ENCODE measurements around the gene SATB1. TPM values are rescaled to one million over a fixed set of nuclear protein-coding genes. Genes with fewer than 3 reads are reported as not detected.

The SATB1 gene
- total RNA-seq, 1 donor from 2014 or later = 22.1 TPM

DNA sequence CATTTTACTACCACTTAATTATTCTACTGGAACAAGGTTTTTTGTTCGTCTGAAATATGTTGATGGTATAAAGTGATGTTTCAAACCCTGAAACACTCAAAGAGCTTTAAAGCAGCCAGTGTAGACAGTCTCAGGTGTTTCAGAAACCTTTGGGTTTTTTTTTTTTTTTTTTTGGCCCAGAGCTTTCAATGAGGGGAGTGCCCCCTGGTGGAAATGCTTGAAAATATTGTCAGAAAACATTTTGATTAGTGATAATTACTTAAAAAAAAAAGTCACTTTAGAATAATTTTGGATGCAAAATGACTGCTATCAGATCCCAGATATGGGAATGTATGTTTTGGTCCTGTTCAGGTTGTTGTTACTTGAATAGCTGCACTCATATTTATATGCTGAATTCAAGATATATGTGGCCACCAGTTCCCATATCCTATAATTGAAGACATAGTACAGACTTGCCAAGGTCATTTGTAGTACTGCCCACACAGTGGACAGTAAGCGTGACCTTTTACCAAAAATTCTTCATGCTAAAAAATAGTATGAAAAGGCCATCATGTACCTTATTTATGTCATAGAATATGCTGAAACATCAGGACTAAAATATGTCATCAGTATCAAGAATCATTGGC lies 35.9 kb downstream of the SATB1 start:
- Mint-ChIP-seq H3K36me3 (ENCODE audit: low read depth) (peaks cover 3% of the 10 kb centered on the region), H3K27ac (ENCODE audit: unreplicated experiment) (no peak overlapping the region), H3K4me3 (no peak overlapping the region), H3K4me1 (peaks cover 10% of the 10 kb centered on the region), H3K27me3 (ENCODE audit: low read depth) (no peaks in the 10 kb centered on the region), H3K9me3 (no peaks in the 10 kb centered on the region)
- TF ChIP-seq, protein P1, sequence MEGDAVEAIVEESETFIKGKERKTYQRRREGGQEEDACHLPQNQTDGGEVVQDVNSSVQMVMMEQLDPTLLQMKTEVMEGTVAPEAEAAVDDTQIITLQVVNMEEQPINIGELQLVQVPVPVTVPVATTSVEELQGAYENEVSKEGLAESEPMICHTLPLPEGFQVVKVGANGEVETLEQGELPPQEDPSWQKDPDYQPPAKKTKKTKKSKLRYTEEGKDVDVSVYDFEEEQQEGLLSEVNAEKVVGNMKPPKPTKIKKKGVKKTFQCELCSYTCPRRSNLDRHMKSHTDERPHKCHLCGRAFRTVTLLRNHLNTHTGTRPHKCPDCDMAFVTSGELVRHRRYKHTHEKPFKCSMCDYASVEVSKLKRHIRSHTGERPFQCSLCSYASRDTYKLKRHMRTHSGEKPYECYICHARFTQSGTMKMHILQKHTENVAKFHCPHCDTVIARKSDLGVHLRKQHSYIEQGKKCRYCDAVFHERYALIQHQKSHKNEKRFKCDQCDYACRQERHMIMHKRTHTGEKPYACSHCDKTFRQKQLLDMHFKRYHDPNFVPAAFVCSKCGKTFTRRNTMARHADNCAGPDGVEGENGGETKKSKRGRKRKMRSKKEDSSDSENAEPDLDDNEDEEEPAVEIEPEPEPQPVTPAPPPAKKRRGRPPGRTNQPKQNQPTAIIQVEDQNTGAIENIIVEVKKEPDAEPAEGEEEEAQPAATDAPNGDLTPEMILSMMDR (conservative IDR thresholded peaks at IDR 0.05) = peak; percentile 83
- peak; percentile 25 for DNase-seq (ENCODE audit: low read depth, low spot score)

GRCh38 chr3:18386274-18386890 lies 38.8 kb downstream of the SATB1 start:
- no peak overlapping the region for H3K4me3 Mint-ChIP-seq
- TF ChIP-seq, protein P1 (conservative IDR thresholded peaks at IDR 0.05) = no peak
- no peak overlapping the region for H3K27ac Mint-ChIP-seq (ENCODE audit: unreplicated experiment)
- no peaks in the 10 kb centered on the region for H3K36me3 Mint-ChIP-seq (ENCODE audit: low read depth)
- no peaks in the 10 kb centered on the region for H3K27me3 Mint-ChIP-seq (ENCODE audit: low read depth)
- peaks cover 10% of the 10 kb centered on the region for H3K4me1 Mint-ChIP-seq
- H3K9me3 Mint-ChIP-seq = no peaks in the 10 kb centered on the region
- no peak for DNase-seq (ENCODE audit: low read depth, low spot score)

DNA sequence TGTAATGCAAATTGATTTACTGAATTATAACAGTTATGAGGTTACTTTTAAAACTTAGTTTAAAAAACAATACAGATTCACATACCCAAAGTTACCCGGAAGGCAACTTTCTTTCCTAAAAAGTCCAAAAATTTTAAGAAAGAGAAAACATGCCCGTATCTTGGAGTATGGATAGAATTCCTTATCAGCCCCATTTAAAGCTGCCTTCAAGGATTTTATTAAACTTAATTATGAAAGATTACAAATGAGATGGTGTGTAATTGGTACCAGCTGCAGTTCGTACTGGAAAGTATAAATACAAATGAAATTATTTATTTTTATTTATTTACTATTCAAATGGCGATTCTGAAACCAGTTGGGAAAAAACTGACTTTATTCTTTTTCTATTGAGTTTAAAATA lies 39.4 kb downstream of the SATB1 start:
- Mint-ChIP-seq H3K9me3 (no peaks in the 10 kb centered on the region), H3K36me3 (ENCODE audit: low read depth) (no peaks in the 10 kb centered on the region), H3K27me3 (ENCODE audit: low read depth) (no peaks in the 10 kb centered on the region), H3K4me1 (peaks cover 11% of the 10 kb centered on the region), H3K27ac (ENCODE audit: unreplicated experiment) (no peak overlapping the region), H3K4me3 (no peak overlapping the region)
- DNase-seq (ENCODE audit: low read depth, low spot score) = no peak
- TF ChIP-seq, protein P1 (conservative IDR thresholded peaks at IDR 0.05) = no peak

- H3K4me1 Mint-ChIP-seq = peaks cover 17% of the 10 kb centered on the region
- no peak for DNase-seq (ENCODE audit: low read depth, low spot score)
These were observed 42.3 kb downstream of the SATB1 start for GRCh38 chr3:18382760-18383369.

DNA sequence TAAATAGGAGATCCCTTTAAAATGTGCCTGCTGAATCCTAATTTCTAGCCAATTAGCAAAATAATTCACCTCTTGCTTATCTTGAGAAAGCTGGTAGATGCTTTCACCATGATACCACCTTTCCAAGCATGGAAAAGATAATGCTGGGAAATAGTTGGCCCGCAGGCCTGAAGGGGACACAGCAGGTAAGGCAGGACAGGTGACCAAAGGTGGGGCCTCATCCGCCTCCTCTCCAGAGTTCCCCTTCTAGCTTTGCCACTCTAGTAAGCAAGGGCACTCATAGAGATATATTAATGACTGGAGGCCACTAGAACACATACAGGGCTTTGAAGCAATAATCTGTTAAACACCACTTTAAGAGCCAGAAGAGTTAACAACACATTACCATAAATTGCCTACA lies 45.5 kb downstream of the SATB1 start:
- Mint-ChIP-seq H3K4me3 (no peak overlapping the region), H3K27ac (ENCODE audit: unreplicated experiment) (no peak overlapping the region), H3K27me3 (ENCODE audit: low read depth) (no peaks in the 10 kb centered on the region)

More at GRCh38 chr3:18382760-18383369, 42.3 kb downstream of the SATB1 start:
- no peak overlapping the region for H3K4me3 Mint-ChIP-seq
- no peaks in the 10 kb centered on the region for H3K36me3 Mint-ChIP-seq (ENCODE audit: low read depth)
- no peaks in the 10 kb centered on the region for H3K27me3 Mint-ChIP-seq (ENCODE audit: low read depth)
- H3K27ac Mint-ChIP-seq (ENCODE audit: unreplicated experiment) = no peak overlapping the region
- no peaks in the 10 kb centered on the region for H3K9me3 Mint-ChIP-seq
- TF ChIP-seq, protein P1 (conservative IDR thresholded peaks at IDR 0.05) = no peak

More for the DNA sequence above, 45.5 kb downstream of the SATB1 start:
- no peaks in the 10 kb centered on the region for H3K36me3 Mint-ChIP-seq (ENCODE audit: low read depth)
- H3K4me1 Mint-ChIP-seq = peaks cover 7% of the 10 kb centered on the region
- TF ChIP-seq, protein P1 (conservative IDR thresholded peaks at IDR 0.05) = no peak
- no peaks in the 10 kb centered on the region for H3K9me3 Mint-ChIP-seq
- no peak for DNase-seq (ENCODE audit: low read depth, low spot score)

Data from neural crest cell (in vitro differentiated cells).